PC-3 (cell line): Measurements from ENCODE around the gene NEDD4. TPM values are rescaled to one million over a fixed set of nuclear protein-coding genes. Genes with fewer than 3 reads are reported as not detected.

ENCODE experiments used
- ATAC-seq: fragments of 200-7000 bp; cut with Tn5 transposase; 2 replicates; pipeline ENCODE4 v1.9.1; 2020; ENCODE audit warnings: mild to moderate bottlenecking, moderate library complexity
- BruUV-seq: library from RNA; stranded (reverse); fragments of 400-500 nt; replicated peaks from 2 replicates; lab custom pipeline; 2021; lab: Mats Ljungman, UMichigan
- CTCF ChIA-PET: fragments of 300-600 bp; sonication (Branson Sonifier 250); formaldehyde crosslinking; loops from one replicate; lab custom pipeline; 2022; ENCODE audit warnings: antibody characterized with exemption; lab: Charles Lee
- POLR2A ChIA-PET: fragments of 300-600 bp; sonication (Branson Sonifier 250); formaldehyde crosslinking; loops from one replicate; lab custom pipeline; 2022; ENCODE audit warnings: antibody characterized with exemption; ENCODE audit not compliant: unreplicated experiment; lab: Charles Lee
- DNase-seq: peaks from one replicate; pipeline ENCODE4 v3.0.0-alpha.2; 2015
- H2AFZ ChIP-seq: fragments of 300-600 bp; sonication (generic); 2 replicates; pipeline ENCODE4 v1.6.0; 2016; ENCODE audit warnings: antibody characterized with exemption, low read length
- H3F3A ChIP-seq: fragments of 300-600 bp; sonication (generic); one replicate; pipeline ENCODE4 v1.6.0; 2017; ENCODE audit warnings: antibody characterized with exemption, low read length, control low read depth, mild to moderate bottlenecking; ENCODE audit not compliant: unreplicated experiment
- H3K27ac ChIP-seq: fragments of 300-600 bp; sonication (generic); 2 replicates; pipeline ENCODE4 v1.5.1; 2016; ENCODE audit warnings: mild to moderate bottlenecking, low read length
- H3K27me3 ChIP-seq: fragments of 300-600 bp; sonication (generic); 2 replicates; pipeline ENCODE4 v1.6.1; 2016; ENCODE audit warnings: low read length, mixed read lengths
- H3K36me3 ChIP-seq: fragments of 300-600 bp; sonication (generic); 2 replicates; pipeline ENCODE4 v1.6.1; 2016; ENCODE audit warnings: low read depth, mixed run types, low read length, mixed read lengths
- H3K4me1 ChIP-seq: fragments of 300-600 bp; sonication (generic); 2 replicates; pipeline ENCODE4 v1.5.1; 2016; ENCODE audit warnings: low read length; ENCODE audit not compliant: insufficient read depth
- H3K4me2 ChIP-seq: fragments of 300-600 bp; sonication (generic); 2 replicates; pipeline ENCODE4 v1.6.0; 2016; ENCODE audit warnings: low read length
- H3K4me3 ChIP-seq: fragments of 300-600 bp; sonication (generic); 2 replicates; pipeline ENCODE4 v1.5.1; 2016; ENCODE audit warnings: mild to moderate bottlenecking, low read length, mixed read lengths
- H3K79me2 ChIP-seq: fragments of 300-600 bp; sonication (generic); 2 replicates; pipeline ENCODE4 v1.6.1; 2017; ENCODE audit warnings: low read length, mixed read lengths
- H3K9ac ChIP-seq: fragments of 300-600 bp; sonication (generic); 2 replicates; pipeline ENCODE4 v1.6.0; 2016; ENCODE audit warnings: mild to moderate bottlenecking, low read length
- H3K9me2 ChIP-seq: fragments of 300-600 bp; sonication (generic); replicated peaks from 2 replicates; pipeline ENCODE4 v1.6.1; 2016; ENCODE audit warnings: mixed run types, low read length, mixed read lengths
- H3K9me3 ChIP-seq: fragments of 300-600 bp; sonication (generic); 2 replicates; pipeline ENCODE4 v1.6.1; 2016; ENCODE audit warnings: low read length, mixed read lengths
- H4K20me1 ChIP-seq: fragments of 300-600 bp; sonication (generic); 2 replicates; pipeline ENCODE4 v1.6.1; 2016; ENCODE audit warnings: low read length, mixed read lengths
- CTCF ChIP-seq: fragments of 300-600 bp; sonication (generic); conservative IDR thresholded peaks from 2 replicates; pipeline ENCODE4 v1.5.1; 2017; ENCODE audit warnings: antibody characterized with exemption, low read depth, mild to moderate bottlenecking, low read length
- EZH2 ChIP-seq: fragments of 300-600 bp; sonication (generic); IDR thresholded peaks from one replicate; pipeline ENCODE4 v1.6.1; 2017; ENCODE audit warnings: antibody characterized with exemption, mild to moderate bottlenecking, low read length; ENCODE audit not compliant: unreplicated experiment
- EZH2phosphoT487 ChIP-seq: fragments of 300-600 bp; sonication (generic); IDR thresholded peaks from 2 replicates; pipeline ENCODE4 v1.6.1; 2018; ENCODE audit warnings: mild to moderate bottlenecking, antibody characterized with exemption, low read length, borderline replicate concordance
- intact Hi-C: fragments of 100-400 bp; cut with micrococcal nuclease; formaldehyde crosslinking; loops from 2 replicates; pipeline ENCODE4 v1.9.0; 2023
- total RNA-seq: library from RNA; depleted of rRNA; stranded (reverse); fragments of >200 nt; gene quantifications from 2 replicates; pipeline ENCODE4 v1.2.3, GENCODE V29; 2014

NEDD4 gene
- total RNA-seq, 1 experiment from 2014 or later, result 9.6 TPM

GRCh38 chr15:56038015-56038414 lies 44.6 kb upstream of the NEDD4 start:
- Histone ChIP-seq H4K20me1 (no peaks in the 10 kb centered on the region), H3K4me2 (no peak overlapping the region), H3K9me3 (no peaks in the 10 kb centered on the region), H3K4me3 (no peak overlapping the region), H3K27ac (no peak overlapping the region), H2AFZ (no peak overlapping the region), H3K27me3 (no peaks in the 10 kb centered on the region), H3K4me1 (peaks cover 29% of the 10 kb centered on the region), H3K79me2 (no peaks in the 10 kb centered on the region), H3K9ac (no peak overlapping the region), H3K9me2 (no peaks in the 10 kb centered on the region), H3K36me3 (no peaks in the 10 kb centered on the region), H3F3A (no peaks in the 10 kb centered on the region)
- intact Hi-C loops, result no loop called here
- CTCF ChIA-PET, result no interaction called here
- TF ChIP-seq EZH2 (no peak), EZH2phosphoT487 (no peak), CTCF (no peak)
- POLR2A ChIA-PET, result no interaction called here
- ATAC-seq (no peak), DNase-seq (no peak)
- no TSS peak for BruUV-seq

DNA sequence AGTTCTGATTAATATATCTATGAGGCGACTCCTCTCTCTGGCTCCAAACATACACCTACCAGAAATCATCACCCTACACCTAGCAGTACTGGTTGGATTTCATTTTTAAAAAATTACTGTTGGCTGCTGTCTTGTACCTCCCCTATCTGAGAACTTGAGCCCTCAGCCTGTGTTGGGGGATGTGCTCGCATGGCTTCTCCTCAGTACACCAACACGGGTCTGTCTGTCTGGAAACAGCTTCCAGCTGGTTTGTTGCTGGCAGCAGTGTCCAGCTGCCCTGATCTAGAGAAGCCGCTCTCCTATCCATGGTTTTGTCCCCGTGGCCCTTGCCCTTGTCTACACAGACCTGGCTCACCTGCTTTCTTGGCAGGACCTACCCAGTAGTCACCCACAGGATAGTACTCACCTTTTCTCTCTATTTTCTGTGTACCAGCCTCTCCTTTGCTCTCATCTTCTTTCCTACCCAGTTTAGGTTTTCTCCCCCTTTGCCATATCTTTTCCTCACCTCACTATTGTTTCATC lies 43.2 kb upstream of the NEDD4 start:
- no peak overlapping the region for H3K4me2 ChIP-seq
- no peak for ATAC-seq
- intact Hi-C loops, result no loop called here
- H3K4me1 ChIP-seq, result peaks cover 14% of the 10 kb centered on the region
- ChIA-PET CTCF (no interaction called here), POLR2A (no interaction called here)
- no peak overlapping the region for H3K4me3 ChIP-seq
- H4K20me1 ChIP-seq, result no peaks in the 10 kb centered on the region
- no peak for TF ChIP-seq CTCF
- H3K27ac ChIP-seq, result no peak overlapping the region
- BruUV-seq, result no TSS peak
- H2AFZ ChIP-seq, result no peak overlapping the region
- no peaks in the 10 kb centered on the region for H3K9me2 ChIP-seq
- no peaks in the 10 kb centered on the region for H3F3A ChIP-seq
- H3K79me2 ChIP-seq, result no peaks in the 10 kb centered on the region
- H3K9ac ChIP-seq, result no peak overlapping the region
- DNase-seq, result no peak
- H3K27me3 ChIP-seq, result no peaks in the 10 kb centered on the region
- H3K9me3 ChIP-seq, result no peaks in the 10 kb centered on the region
- H3K36me3 ChIP-seq, result no peaks in the 10 kb centered on the region

- no peak overlapping the region for H2AFZ ChIP-seq
- no peak overlapping the region for H3K4me3 ChIP-seq
- H3K36me3 ChIP-seq, result no peaks in the 10 kb centered on the region
- no peak overlapping the region for H3K4me2 ChIP-seq
- TF ChIP-seq EZH2phosphoT487, result no peak
- no peak for TF ChIP-seq CTCF
- no peak for TF ChIP-seq EZH2
- DNase-seq (no peak), ATAC-seq (no peak)
- ChIA-PET CTCF (no interaction called here), POLR2A (no interaction called here)
- no peak overlapping the region for H3K27ac ChIP-seq
- intact Hi-C loops, result no loop called here
- H3F3A ChIP-seq, result no peaks in the 10 kb centered on the region
- no peaks in the 10 kb centered on the region for H3K27me3 ChIP-seq
- peaks cover 3% of the 10 kb centered on the region for H3K4me1 ChIP-seq
- H3K79me2 ChIP-seq, result no peaks in the 10 kb centered on the region
- no peaks in the 10 kb centered on the region for H3K9me2 ChIP-seq
- H3K9ac ChIP-seq, result no peak overlapping the region
- H4K20me1 ChIP-seq, result no peaks in the 10 kb centered on the region
- BruUV-seq, result no TSS peak
- no peaks in the 10 kb centered on the region for H3K9me3 ChIP-seq
These were observed 41.8 kb upstream of the NEDD4 start for GRCh38 chr15:56035166-56035565.
